ENCODE results near the gene DPF3. TPM values are rescaled to one million over a fixed set of nuclear protein-coding genes. Genes with fewer than 3 reads are reported as not detected.

DPF3 gene
- total RNA-seq, 1 donor from 2014 or later = 3.0 TPM

GRCh38 chr14:72775923-72776554 lies 117.9 kb downstream of the DPF3 start:
- TF ChIP-seq, protein P1, sequence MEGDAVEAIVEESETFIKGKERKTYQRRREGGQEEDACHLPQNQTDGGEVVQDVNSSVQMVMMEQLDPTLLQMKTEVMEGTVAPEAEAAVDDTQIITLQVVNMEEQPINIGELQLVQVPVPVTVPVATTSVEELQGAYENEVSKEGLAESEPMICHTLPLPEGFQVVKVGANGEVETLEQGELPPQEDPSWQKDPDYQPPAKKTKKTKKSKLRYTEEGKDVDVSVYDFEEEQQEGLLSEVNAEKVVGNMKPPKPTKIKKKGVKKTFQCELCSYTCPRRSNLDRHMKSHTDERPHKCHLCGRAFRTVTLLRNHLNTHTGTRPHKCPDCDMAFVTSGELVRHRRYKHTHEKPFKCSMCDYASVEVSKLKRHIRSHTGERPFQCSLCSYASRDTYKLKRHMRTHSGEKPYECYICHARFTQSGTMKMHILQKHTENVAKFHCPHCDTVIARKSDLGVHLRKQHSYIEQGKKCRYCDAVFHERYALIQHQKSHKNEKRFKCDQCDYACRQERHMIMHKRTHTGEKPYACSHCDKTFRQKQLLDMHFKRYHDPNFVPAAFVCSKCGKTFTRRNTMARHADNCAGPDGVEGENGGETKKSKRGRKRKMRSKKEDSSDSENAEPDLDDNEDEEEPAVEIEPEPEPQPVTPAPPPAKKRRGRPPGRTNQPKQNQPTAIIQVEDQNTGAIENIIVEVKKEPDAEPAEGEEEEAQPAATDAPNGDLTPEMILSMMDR (IDR thresholded peaks at IDR 0.05; ENCODE audit: unreplicated experiment) = no peak
- no peaks in the 10 kb centered on the region for H3K36me3 Mint-ChIP-seq (ENCODE audit: low read depth, unreplicated experiment)
- DNase-seq (ENCODE audit: low spot score) = no peak

DNA sequence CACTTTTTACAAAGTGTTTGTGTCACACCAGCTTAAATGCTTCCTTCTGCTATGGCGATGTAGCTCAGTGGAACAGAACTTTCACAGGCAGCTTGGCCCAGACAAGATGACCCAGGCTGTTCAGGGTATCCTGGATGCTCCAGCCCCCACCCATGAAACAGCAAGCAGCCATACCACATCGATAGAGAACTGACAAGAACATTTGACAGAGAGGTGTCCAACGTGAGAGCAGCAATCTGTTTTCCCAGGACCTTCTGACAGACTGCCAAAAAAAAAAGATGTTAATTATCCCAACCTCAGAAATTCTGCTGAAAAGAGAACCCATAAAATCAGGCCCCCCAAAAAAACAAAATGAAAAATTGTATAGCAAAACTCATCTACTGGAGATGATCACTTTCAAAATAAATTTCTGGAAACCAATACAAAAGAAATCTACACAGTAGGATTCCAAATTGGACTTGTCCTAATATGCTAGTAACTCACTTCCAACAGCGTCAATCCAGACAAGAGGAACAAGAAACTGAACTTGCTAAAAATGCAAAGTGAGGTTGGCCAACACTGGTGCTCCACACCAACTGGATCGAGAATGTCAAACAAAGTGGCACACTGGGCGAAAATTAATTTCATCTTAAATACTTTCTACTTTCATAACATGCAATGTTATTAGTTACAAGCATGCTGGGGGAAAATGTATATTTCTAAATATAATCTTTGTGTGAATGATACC lies 118.8 kb downstream of the DPF3 start:
- no peak overlapping the region for H3K4me3 Mint-ChIP-seq (ENCODE audit: unreplicated experiment)
- H3K27me3 Mint-ChIP-seq (ENCODE audit: unreplicated experiment) = peaks cover 2% of the 10 kb centered on the region
- no peaks in the 10 kb centered on the region for H3K36me3 Mint-ChIP-seq (ENCODE audit: low read depth, unreplicated experiment)

More at GRCh38 chr14:72775923-72776554, 117.9 kb downstream of the DPF3 start:
- Mint-ChIP-seq H3K4me3 (ENCODE audit: unreplicated experiment) (no peak overlapping the region), H3K27ac (ENCODE audit: unreplicated experiment) (no peak overlapping the region), H3K27me3 (ENCODE audit: unreplicated experiment) (peaks cover 2% of the 10 kb centered on the region), H3K4me1 (ENCODE audit: unreplicated experiment) (no peaks in the 10 kb centered on the region), H3K9me3 (ENCODE audit: unreplicated experiment) (no peaks in the 10 kb centered on the region)

DNA sequence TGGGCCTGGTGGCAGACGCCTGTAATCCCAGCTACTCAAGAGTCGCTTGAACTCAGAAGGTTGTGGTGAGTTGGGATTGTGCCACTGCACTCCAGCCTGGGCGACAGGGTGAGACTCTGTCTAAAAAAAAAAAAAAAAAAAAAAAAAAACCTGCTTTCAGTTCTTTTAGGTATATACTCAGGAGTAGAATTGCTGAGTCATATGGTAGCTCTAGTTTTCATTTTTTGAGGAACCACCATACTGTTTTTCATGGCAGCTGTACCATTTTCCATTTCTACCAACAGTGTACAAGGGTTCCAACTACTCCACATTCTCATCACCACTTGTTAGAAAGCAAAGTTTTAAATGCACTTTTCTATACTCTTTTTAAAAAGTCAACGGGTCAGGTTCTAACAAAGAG lies 119.8 kb downstream of the DPF3 start:
- no peaks in the 10 kb centered on the region for H3K9me3 Mint-ChIP-seq (ENCODE audit: unreplicated experiment)
- H3K27ac Mint-ChIP-seq (ENCODE audit: unreplicated experiment) = no peak overlapping the region
- H3K4me1 Mint-ChIP-seq (ENCODE audit: unreplicated experiment) = no peaks in the 10 kb centered on the region
- no peak overlapping the region for H3K4me3 Mint-ChIP-seq (ENCODE audit: unreplicated experiment)
- H3K36me3 Mint-ChIP-seq (ENCODE audit: low read depth, unreplicated experiment) = no peaks in the 10 kb centered on the region
- peaks cover 2% of the 10 kb centered on the region for H3K27me3 Mint-ChIP-seq (ENCODE audit: unreplicated experiment)
- TF ChIP-seq, protein P1 (IDR thresholded peaks at IDR 0.05; ENCODE audit: unreplicated experiment) = no peak
- no peak for DNase-seq (ENCODE audit: low spot score)

More for the DNA sequence above, 118.8 kb downstream of the DPF3 start:
- DNase-seq (ENCODE audit: low spot score) = no peak
- H3K27ac Mint-ChIP-seq (ENCODE audit: unreplicated experiment) = no peak overlapping the region
- no peaks in the 10 kb centered on the region for H3K4me1 Mint-ChIP-seq (ENCODE audit: unreplicated experiment)
- no peaks in the 10 kb centered on the region for H3K9me3 Mint-ChIP-seq (ENCODE audit: unreplicated experiment)
- TF ChIP-seq, protein P1 (IDR thresholded peaks at IDR 0.05; ENCODE audit: unreplicated experiment) = no peak

DNA sequence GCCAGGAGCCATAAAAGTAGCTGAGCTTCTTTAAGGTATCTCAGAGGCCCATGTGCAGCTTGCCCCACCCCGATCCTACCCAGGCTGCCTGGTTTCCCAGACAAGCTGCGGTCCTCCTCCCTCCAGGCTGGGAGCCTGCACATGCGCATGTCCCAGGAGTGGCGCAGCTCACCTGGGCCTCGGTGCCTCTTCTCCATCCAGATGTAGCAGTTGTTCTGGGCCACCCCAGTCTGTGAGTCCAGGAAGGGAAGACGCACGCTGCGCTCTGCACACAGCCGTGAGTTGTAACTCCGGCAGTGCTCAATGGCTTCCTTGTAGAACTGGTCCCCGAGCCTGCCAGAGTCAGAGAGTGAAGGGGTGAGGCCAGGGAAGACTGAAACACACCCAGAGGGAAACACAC lies 122.3 kb downstream of the DPF3 start:
- Mint-ChIP-seq H3K4me1 (ENCODE audit: unreplicated experiment) (no peaks in the 10 kb centered on the region), H3K4me3 (ENCODE audit: unreplicated experiment) (no peak overlapping the region), H3K27ac (ENCODE audit: unreplicated experiment) (no peak overlapping the region), H3K27me3 (ENCODE audit: unreplicated experiment) (peaks cover 2% of the 10 kb centered on the region), H3K36me3 (ENCODE audit: low read depth, unreplicated experiment) (peaks cover 6% of the 10 kb centered on the region), H3K9me3 (ENCODE audit: unreplicated experiment) (no peaks in the 10 kb centered on the region)
- no peak for DNase-seq (ENCODE audit: low spot score)
- TF ChIP-seq, protein P1 (IDR thresholded peaks at IDR 0.05; ENCODE audit: unreplicated experiment) = no peak

- Mint-ChIP-seq H3K36me3 (ENCODE audit: low read depth, unreplicated experiment) (peaks cover 6% of the 10 kb centered on the region), H3K4me1 (ENCODE audit: unreplicated experiment) (no peaks in the 10 kb centered on the region), H3K27ac (ENCODE audit: unreplicated experiment) (no peak overlapping the region), H3K27me3 (ENCODE audit: unreplicated experiment) (no peaks in the 10 kb centered on the region), H3K4me3 (ENCODE audit: unreplicated experiment) (no peak overlapping the region), H3K9me3 (ENCODE audit: unreplicated experiment) (no peaks in the 10 kb centered on the region)
- DNase-seq (ENCODE audit: low spot score) = no peak
- TF ChIP-seq, protein P1 (IDR thresholded peaks at IDR 0.05; ENCODE audit: unreplicated experiment) = no peak
These were observed 127.6 kb downstream of the DPF3 start for GRCh38 chr14:72766296-72766695.

Measured in endothelial cell (in vitro differentiated cells).